Right lobe of liver (tissue), 4 donors: Measurements from ENCODE around the gene TMEM201.
A peak's percentile ranks its signal among the peaks of the same experiment; 100 is the strongest.

Source experiments
- CTCF ChIP-seq, 4 donors: fragments of 200-600 bp in 3 of 4; fragments of 450-650 bp in 1 of 4; IDR thresholded peaks; one replicate each; pipeline versions ENCODE4 v1.5.1 to v1.8.0; 2016 to 2022; ENCODE audit warnings: antibody characterized with exemption in 4 of 4, mild to moderate bottlenecking in 2 of 4
- POLR2A ChIP-seq: fragments of 450-650 bp; IDR thresholded peaks from one replicate; pipeline ENCODE4 v1.6.1; 2017; ENCODE audit warnings: antibody characterized with exemption, mild to moderate bottlenecking
- donor health status: DM: no; HTN: no; CAD: no.
- donor health status: DM: no; HTN: no; CAD: no.
- donor health status: DM: no; HTN: yes; CAD: no.

GRCh38 chr1:9573723-9574122 is 15.0 kb upstream of the TMEM201 start:
- TF ChIP-seq CTCF (IDR thresholded peaks at IDR 0.05) (peak; percentile 28 to 38 (median 34)), POLR2A (no peak)
